Measurements from ENCODE around the gene ZNF385B.
A peak's percentile ranks its signal among the peaks of the same experiment; 100 is the strongest.

ZNF385B gene

GRCh38 chr2:179565807-179566206, 295.6 kb downstream of the ZNF385B start:
- H3K9me3 ChIP-seq (replicated peaks in 1 of 11): no peaks in the 10 kb centered on the region
- no peak overlapping the region for H3K9ac ChIP-seq
- no peaks in the 10 kb centered on the region for H4K20me1 ChIP-seq
- H3K27ac ChIP-seq: no peak overlapping the region
- no peak overlapping the region for H3K4me2 ChIP-seq
- no peaks in the 10 kb centered on the region for H3K36me3 ChIP-seq
- no peaks in the 10 kb centered on the region for H3K27me3 ChIP-seq
- no peak for TF ChIP-seq Cebpa-rat (IDR thresholded peaks at IDR 0.05)
- H3K4me3 ChIP-seq: no peak overlapping the region
- H3K4me1 ChIP-seq: no peaks in the 10 kb centered on the region

DNA sequence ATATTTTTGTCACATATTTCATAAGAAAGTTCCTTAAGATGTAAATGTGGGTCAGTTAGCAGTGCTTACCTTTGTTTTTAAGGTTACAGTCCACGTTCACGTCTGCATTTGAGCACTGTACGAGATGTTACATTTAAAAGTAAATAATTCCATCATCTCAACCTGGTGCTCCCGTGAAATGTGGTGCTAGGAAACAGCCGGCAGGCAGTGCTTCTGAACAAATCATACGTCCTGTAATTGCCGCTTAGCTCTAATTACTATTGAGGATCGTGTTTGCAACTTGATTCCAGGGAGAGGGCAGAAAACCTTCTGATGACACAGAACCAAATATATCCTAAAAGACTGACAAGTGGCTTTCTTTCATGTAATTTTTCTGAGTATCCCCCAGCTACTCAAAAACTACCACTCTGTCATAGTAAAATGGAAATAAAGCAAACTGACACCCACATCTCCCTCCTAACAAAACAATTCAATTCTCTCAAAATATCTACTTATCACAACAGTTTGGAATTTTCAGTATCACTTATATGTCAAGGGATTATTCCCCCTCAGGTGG, 299.0 kb downstream of the ZNF385B start:
- Histone ChIP-seq H3K4me3 (no peak overlapping the region), H3K27ac (no peak overlapping the region), H3K4me1 (no peaks in the 10 kb centered on the region), H3K36me3 (no peaks in the 10 kb centered on the region), H3K9ac (no peak overlapping the region), H4K20me1 (no peaks in the 10 kb centered on the region), H3K27me3 (no peaks in the 10 kb centered on the region), H3K9me3 (replicated peaks in 1 of 11) (no peaks in the 10 kb centered on the region), H3K4me2 (no peak overlapping the region)
- TF ChIP-seq Cebpa-rat (IDR thresholded peaks at IDR 0.05): no peak

DNA sequence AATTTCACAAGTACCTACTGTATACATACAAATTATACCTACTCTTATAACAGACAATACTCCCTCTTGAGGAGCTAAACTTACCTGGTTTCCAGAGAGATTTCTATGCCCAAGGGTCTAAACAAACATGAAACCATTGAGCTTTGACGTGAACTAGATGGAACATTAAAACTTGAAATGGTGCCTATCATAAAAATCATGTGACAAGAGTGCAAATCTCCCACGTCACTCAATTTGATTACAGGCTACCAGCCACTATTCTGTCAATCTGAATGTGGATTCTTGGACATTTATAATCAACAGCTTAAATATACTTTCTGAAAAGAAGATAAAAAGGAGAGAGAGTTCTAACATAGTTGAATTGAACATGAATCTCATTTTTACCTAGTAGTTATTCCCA, 299.7 kb downstream of the ZNF385B start:
- Histone ChIP-seq H3K4me1 (no peaks in the 10 kb centered on the region), H3K9me3 (replicated peaks in 1 of 11) (no peaks in the 10 kb centered on the region), H3K4me2 (no peak overlapping the region), H3K27ac (no peak overlapping the region), H4K20me1 (no peaks in the 10 kb centered on the region), H3K27me3 (no peaks in the 10 kb centered on the region), H3K9ac (no peak overlapping the region), H3K4me3 (no peak overlapping the region), H3K36me3 (no peaks in the 10 kb centered on the region)
- TF ChIP-seq Cebpa-rat (IDR thresholded peaks at IDR 0.05): no peak

DNA sequence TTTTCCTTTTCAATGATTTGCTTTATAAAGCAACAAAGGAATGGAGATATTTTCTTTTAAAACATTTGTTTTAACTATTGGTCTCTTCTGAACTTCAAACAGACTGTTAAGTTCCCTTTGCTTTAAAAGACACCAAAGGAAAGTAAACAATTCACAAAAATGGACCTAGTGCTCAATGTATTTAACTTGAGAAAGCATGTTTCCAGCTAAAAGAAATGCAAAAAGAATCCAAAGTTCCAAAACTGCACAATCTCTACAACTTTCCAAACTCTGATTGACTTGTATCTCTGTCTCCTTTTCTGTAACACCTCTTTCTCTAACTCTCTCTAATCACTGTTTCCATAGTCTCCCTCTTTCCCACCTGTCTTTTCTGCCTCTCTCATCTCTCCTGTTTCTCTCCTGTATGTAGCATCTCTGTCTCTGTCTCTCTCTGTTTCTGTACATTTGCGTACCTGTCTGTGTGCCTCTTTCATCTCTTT, 301.1 kb downstream of the ZNF385B start:
- no peaks in the 10 kb centered on the region for H3K9me3 ChIP-seq (replicated peaks in 1 of 11)
- no peak overlapping the region for H3K27ac ChIP-seq
- no peaks in the 10 kb centered on the region for H4K20me1 ChIP-seq
- no peak overlapping the region for H3K4me3 ChIP-seq
- no peaks in the 10 kb centered on the region for H3K27me3 ChIP-seq
- peaks cover 0 to 4% (median 0%) of the 10 kb centered on the region in 10 experiments; a peak in 1 of 20 replicates for H3K4me1 ChIP-seq
- no peak for TF ChIP-seq Cebpa-rat (IDR thresholded peaks at IDR 0.05)
- H3K4me2 ChIP-seq: no peak overlapping the region
- H3K36me3 ChIP-seq: no peaks in the 10 kb centered on the region
- no peak overlapping the region for H3K9ac ChIP-seq

DNA sequence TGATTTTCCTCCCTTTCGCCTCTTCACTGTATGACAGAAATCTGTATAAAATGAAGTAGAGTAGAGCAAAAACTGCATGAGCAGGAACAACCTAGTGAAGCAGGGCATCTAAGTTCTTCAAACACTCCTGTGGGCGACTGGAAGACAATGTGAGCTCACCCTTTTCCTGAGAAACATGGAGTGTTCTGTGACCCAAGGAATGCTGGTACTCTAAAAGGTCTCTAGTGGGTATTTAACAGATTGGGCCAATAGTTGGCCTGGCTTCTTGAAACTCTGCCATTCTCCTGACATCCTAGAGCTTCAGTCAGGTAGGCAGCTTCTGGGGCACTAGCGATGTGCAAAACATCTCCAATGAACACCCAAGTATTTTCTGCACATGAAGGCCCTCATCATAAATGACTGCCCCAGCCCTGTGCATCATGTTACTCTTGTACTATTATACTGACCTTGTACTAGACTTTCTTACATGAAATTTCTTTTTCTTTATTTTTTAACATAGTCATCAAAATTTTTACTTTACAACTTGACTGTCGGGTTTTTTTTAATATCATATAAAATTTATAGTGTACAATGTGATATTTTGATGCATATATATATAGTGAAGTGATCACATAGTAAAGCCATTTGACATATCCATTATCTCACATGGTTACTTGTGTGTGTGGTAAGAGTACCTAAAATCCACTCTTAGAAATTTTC, 302.2 kb downstream of the ZNF385B start:
- Histone ChIP-seq H4K20me1 (no peaks in the 10 kb centered on the region), H3K36me3 (no peaks in the 10 kb centered on the region), H3K27me3 (no peaks in the 10 kb centered on the region), H3K4me3 (no peak overlapping the region), H3K4me1 (peaks cover 0 to 4% (median 0%) of the 10 kb centered on the region in 10 experiments; a peak in 1 of 20 replicates), H3K4me2 (no peak overlapping the region), H3K9ac (no peak overlapping the region), H3K27ac (no peak overlapping the region), H3K9me3 (replicated peaks in 1 of 11) (no peaks in the 10 kb centered on the region)
- TF ChIP-seq Cebpa-rat (IDR thresholded peaks at IDR 0.05): no peak

GRCh38 chr2:179558010-179558934, 303.1 kb downstream of the ZNF385B start:
- no peak for TF ChIP-seq Cebpa-rat (IDR thresholded peaks at IDR 0.05)
- H3K4me1 ChIP-seq: peaks cover 0 to 4% (median 0%) of the 10 kb centered on the region in 10 experiments; a peak in 1 of 20 replicates
- no peaks in the 10 kb centered on the region for H3K27me3 ChIP-seq
- H4K20me1 ChIP-seq: no peaks in the 10 kb centered on the region
- no peak overlapping the region for H3K27ac ChIP-seq
- no peak overlapping the region for H3K9ac ChIP-seq
- no peaks in the 10 kb centered on the region for H3K36me3 ChIP-seq
- H3K4me3 ChIP-seq: no peak overlapping the region
- no peak overlapping the region for H3K4me2 ChIP-seq
- no peaks in the 10 kb centered on the region for H3K9me3 ChIP-seq (replicated peaks in 1 of 11)

DNA sequence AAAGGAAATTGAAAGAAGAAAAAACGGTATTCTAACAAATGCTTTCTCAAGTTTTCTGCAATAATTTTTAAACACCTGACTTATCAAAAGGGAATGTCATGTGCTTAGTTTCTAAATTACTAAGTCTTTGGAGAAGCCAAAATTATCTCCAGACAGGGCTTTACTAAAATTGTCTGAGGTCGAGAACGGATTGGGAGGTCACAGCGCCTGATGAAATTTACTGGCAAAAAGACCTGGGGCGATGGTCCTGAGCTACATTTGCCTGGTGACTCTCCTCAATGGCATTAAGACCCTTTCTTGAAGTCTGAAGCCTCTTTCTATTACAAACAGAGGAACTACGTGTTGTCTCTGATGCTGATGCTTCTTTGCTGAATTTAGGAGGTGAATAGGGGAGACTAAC, 305.0 kb downstream of the ZNF385B start:
- no peak for TF ChIP-seq Cebpa-rat (IDR thresholded peaks at IDR 0.05)
- H3K4me1 ChIP-seq: peaks cover 0 to 4% (median 0%) of the 10 kb centered on the region in 10 experiments; a peak in 1 of 20 replicates

DNA sequence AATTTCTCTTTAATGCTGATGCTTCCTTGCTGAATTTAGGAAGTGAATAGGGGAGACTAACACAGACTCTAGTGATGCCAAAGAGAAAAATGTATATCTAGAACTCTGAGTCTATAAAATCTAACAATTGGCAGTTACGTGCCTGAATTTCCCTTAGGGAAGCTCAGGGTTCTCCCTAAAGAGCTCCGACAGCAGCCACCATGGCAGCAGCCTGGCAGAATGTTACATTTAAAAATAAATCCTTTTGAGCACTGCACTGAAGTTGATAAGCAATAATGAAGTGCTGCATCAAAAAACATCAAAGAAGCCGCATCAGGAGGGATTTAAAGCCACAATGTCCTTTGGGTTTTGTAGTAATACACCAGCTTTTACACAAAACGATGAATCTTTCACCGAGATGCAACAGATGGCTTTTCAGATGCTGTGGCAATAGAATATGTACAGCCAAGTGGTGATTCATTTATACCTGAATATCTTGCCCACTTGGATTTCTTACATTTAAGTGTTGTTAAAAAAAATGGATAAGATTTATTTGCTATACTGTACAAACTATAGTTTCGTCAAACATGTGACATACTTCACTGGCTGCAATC, 305.6 kb downstream of the ZNF385B start:
- Histone ChIP-seq H3K9ac (no peak overlapping the region), H3K4me3 (no peak overlapping the region), H3K9me3 (replicated peaks in 1 of 11) (no peaks in the 10 kb centered on the region), H3K36me3 (no peaks in the 10 kb centered on the region), H3K4me1 (peaks cover 0 to 4% (median 0%) of the 10 kb centered on the region in 10 experiments; a peak in 1 of 20 replicates), H3K27me3 (no peaks in the 10 kb centered on the region), H4K20me1 (no peaks in the 10 kb centered on the region), H3K4me2 (peak overlapping the region in 2 of 11 experiments; percentile 12 to 15; a peak in 1 of 22 replicates), H3K27ac (no peak overlapping the region)
- no peak for TF ChIP-seq Cebpa-rat (IDR thresholded peaks at IDR 0.05)

More for the DNA sequence above, 305.0 kb downstream of the ZNF385B start:
- no peak overlapping the region for H3K27ac ChIP-seq
- H3K9me3 ChIP-seq (replicated peaks in 1 of 11): no peaks in the 10 kb centered on the region
- H4K20me1 ChIP-seq: no peaks in the 10 kb centered on the region
- H3K4me2 ChIP-seq: no peak overlapping the region
- H3K36me3 ChIP-seq: no peaks in the 10 kb centered on the region
- H3K4me3 ChIP-seq: no peak overlapping the region
- no peaks in the 10 kb centered on the region for H3K27me3 ChIP-seq
- no peak overlapping the region for H3K9ac ChIP-seq
